ENCODE measurements around the gene MTM1. TPM values are rescaled to one million over a fixed set of nuclear protein-coding genes. Genes with fewer than 3 reads are reported as not detected.

The MTM1 gene
- total RNA-seq, 1 experiment from 2014 or later, result 6.4 TPM

DNA sequence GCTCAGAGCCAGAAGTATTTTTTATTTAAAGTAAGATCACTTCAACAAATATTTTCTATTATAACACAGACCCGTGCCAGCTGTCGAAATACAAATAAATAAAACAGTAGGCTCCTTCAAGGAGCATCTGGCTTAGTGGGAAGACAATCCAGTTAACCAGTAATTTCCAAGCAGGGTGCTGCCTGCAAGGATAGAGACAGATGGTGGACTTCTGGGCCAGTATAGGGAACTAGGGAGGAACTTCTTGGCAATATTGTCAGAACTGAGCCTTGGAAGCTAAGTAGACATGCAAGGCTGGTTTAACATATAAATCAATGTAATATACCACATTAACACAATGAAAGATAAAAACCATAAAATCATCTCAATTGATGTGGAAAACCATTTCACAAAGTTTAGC lies 107.8 kb downstream of the MTM1 start:
- H3K4me3 Mint-ChIP-seq, result no peak overlapping the region
- Histone ChIP-seq H4K8ac (replicated peaks; ENCODE audit: insufficient read length, low read depth, low read length) (no peak overlapping the region), H3K23me2 (ENCODE audit: insufficient read length, low read depth, low read length, poor library complexity, severe bottlenecking) (no peaks in the 10 kb centered on the region), H4K91ac (ENCODE audit: insufficient read length, low read depth, low read length) (no peak overlapping the region), H4K20me1 (ENCODE audit: control insufficient read depth, insufficient read depth, insufficient read length) (no peaks in the 10 kb centered on the region), H3K79me2 (ENCODE audit: insufficient read depth, low read length) (no peaks in the 10 kb centered on the region), H2BK15ac (ENCODE audit: low read depth, low read length) (no peak overlapping the region), H3K56ac (ENCODE audit: insufficient read length, low read depth, low read length) (no peak overlapping the region), H2BK20ac (ENCODE audit: low read depth, low read length, poor library complexity, severe bottlenecking) (no peak overlapping the region), H3K23ac (ENCODE audit: insufficient read length, low read depth, low read length) (no peak overlapping the region), H2BK5ac (ENCODE audit: insufficient read length, low read length) (no peak overlapping the region), H3K18ac (ENCODE audit: insufficient read length, low read depth, low read length) (no peak overlapping the region), H2BK120ac (ENCODE audit: low read depth, low read length, poor library complexity, severe bottlenecking) (no peak overlapping the region), H4K5ac (ENCODE audit: insufficient read length, low read depth, low read length) (no peak overlapping the region), H3K79me1 (ENCODE audit: insufficient read depth, low read depth, low read length, poor library complexity, severe bottlenecking) (no peaks in the 10 kb centered on the region), H2BK12ac (ENCODE audit: insufficient read length, low read depth, low read length) (no peak overlapping the region), H3K4me1 (ENCODE audit: insufficient read depth, low read length) (no peaks in the 10 kb centered on the region), H3T11ph (ENCODE audit: low read length) (no peak overlapping the region), H3K9ac (ENCODE audit: extremely low read depth, insufficient read length, low read length) (no peak overlapping the region), H2AK5ac (ENCODE audit: insufficient read length, low read length) (no peak overlapping the region), H3K14ac (ENCODE audit: insufficient read depth, low read length) (no peak overlapping the region), H2AFZ (ENCODE audit: low read length) (no peak overlapping the region), H3K4me2 (ENCODE audit: insufficient read depth, insufficient read length, low read length) (no peak overlapping the region), H3K27ac (ENCODE audit: insufficient read length, low read depth, low read length) (no peak overlapping the region), H3K27me3 (ENCODE audit: insufficient read depth, low read length) (no peaks in the 10 kb centered on the region), H3K9me3 (ENCODE audit: control insufficient read depth, low read depth, low read length) (no peaks in the 10 kb centered on the region), H3K4ac (ENCODE audit: low read depth, low read length) (no peak overlapping the region)
- TF ChIP-seq, protein P1, sequence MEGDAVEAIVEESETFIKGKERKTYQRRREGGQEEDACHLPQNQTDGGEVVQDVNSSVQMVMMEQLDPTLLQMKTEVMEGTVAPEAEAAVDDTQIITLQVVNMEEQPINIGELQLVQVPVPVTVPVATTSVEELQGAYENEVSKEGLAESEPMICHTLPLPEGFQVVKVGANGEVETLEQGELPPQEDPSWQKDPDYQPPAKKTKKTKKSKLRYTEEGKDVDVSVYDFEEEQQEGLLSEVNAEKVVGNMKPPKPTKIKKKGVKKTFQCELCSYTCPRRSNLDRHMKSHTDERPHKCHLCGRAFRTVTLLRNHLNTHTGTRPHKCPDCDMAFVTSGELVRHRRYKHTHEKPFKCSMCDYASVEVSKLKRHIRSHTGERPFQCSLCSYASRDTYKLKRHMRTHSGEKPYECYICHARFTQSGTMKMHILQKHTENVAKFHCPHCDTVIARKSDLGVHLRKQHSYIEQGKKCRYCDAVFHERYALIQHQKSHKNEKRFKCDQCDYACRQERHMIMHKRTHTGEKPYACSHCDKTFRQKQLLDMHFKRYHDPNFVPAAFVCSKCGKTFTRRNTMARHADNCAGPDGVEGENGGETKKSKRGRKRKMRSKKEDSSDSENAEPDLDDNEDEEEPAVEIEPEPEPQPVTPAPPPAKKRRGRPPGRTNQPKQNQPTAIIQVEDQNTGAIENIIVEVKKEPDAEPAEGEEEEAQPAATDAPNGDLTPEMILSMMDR (conservative IDR thresholded peaks at IDR 0.05), result no peak
- no CpG with 5 or more reads among the region's 2 CpGs for WGBS (ENCODE audit: extremely low coverage, insufficient read length, low lambda C conversion rate)
- H3K27ac Mint-ChIP-seq, result no peak overlapping the region
- H3K36me3 Mint-ChIP-seq (ENCODE audit: insufficient read depth in 1 of 3, low read depth in 3 of 3), result peaks cover 0 to 3% (median 0%) of the 10 kb centered on the region in 3 experiments; a peak in 2 of 7 replicates
- DNase-seq, result no peak
- H3K27me3 Mint-ChIP-seq (ENCODE audit: low read depth), result no peaks in the 10 kb centered on the region; the same call in 1 of the 2 replicates
- no peaks in the 10 kb centered on the region for H3K4me1 Mint-ChIP-seq
- H3K9me3 Mint-ChIP-seq, result peaks cover 45 to 46% of the 10 kb centered on the region in 2 experiments

Data from H9 (cell line).